ENCODE measurements around the gene IMMP2L. TPM values are rescaled to one million over a fixed set of nuclear protein-coding genes. Genes with fewer than 3 reads are reported as not detected.

The IMMP2L gene
- total and polyA plus RNA-seq, 2 of the 4 experiments (the other 2 are of a cell fraction): 5.8 to 9.3 TPM

DNA sequence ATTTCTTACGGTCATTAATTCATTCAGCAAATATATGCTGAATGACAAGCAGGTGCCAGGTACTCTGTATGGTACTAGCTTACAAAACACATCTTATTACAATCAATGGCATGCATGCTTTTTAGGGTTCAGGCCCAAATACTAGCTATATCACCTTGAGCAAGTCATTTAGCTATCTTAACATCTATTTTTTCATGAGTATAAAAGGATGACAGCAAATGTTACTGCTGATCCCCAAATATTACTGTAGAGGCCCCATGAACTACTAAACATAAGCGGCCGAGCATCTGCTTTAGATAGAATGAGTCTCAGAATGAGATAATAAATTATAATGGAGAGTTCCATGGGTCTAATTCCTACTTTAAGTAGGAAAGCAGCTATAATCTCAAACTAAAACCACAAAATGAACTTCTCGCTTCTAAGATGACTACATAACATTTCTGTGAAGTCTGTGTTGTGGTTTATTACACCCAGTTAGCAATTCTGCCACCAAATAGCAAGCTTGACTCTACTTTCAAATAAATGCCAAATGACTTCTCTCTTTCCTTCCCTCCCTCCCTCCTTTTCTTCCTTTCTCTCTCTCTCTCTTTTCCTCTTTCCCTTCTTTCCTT is 585.1 kb downstream of the IMMP2L start:
- Histone ChIP-seq H4K91ac (ENCODE audit: insufficient read depth, low read depth, low read length) (no peak overlapping the region), H4K8ac (ENCODE audit: low read depth in 2 of 2, low read length in 2 of 2) (no peak overlapping the region), H3K18ac (ENCODE audit: low read depth, low read length) (no peak overlapping the region), H3K14ac (replicated peaks; ENCODE audit: low read depth, low read length) (no peak overlapping the region), H3K27ac (ENCODE audit: insufficient read depth, low read length) (no peak overlapping the region), H2AK9ac (replicated peaks; ENCODE audit: low read depth, low read length, poor library complexity) (no peak overlapping the region), H3K79me1 (ENCODE audit: low read depth in 1 of 2, low read length in 2 of 2) (no peaks in the 10 kb centered on the region), H2BK120ac (ENCODE audit: low read depth, low read length) (no peak overlapping the region), H2AFZ (replicated peaks; ENCODE audit: low read length, poor library complexity) (no peak overlapping the region), H3K27me3 (ENCODE audit: control insufficient read depth, insufficient read depth, low read length) (no peaks in the 10 kb centered on the region), H3K36me3 (ENCODE audit: control insufficient read depth, insufficient read depth, low read length) (no peaks in the 10 kb centered on the region), H3K23ac (ENCODE audit: low read depth, low read length) (no peak overlapping the region), H4K5ac (ENCODE audit: low read depth, low read length) (no peak overlapping the region), H3K9me3 (ENCODE audit: control insufficient read depth, insufficient read depth, low read length) (no peaks in the 10 kb centered on the region), H3K4ac (ENCODE audit: low read depth, low read length) (no peak overlapping the region), H2BK15ac (ENCODE audit: low read depth, low read length) (no peak overlapping the region), H3K9me1 (ENCODE audit: insufficient read depth, low read length) (no peaks in the 10 kb centered on the region; the same call in 1 of the 2 replicates), H4K20me1 (ENCODE audit: insufficient read depth, low read length) (no peaks in the 10 kb centered on the region), H3K4me3 (ENCODE audit: insufficient read depth, low read depth, low read length) (no peak overlapping the region), H2AK5ac (ENCODE audit: low read depth, low read length) (no peak overlapping the region), H2BK20ac (ENCODE audit: low read depth, low read length) (no peak overlapping the region), H3K56ac (ENCODE audit: extremely low read depth, insufficient read depth, low read length) (no peak overlapping the region), H3K4me2 (ENCODE audit: low read depth, low read length) (no peak overlapping the region), H3K9ac (ENCODE audit: low read depth, low read length) (no peak overlapping the region), H3K4me1 (ENCODE audit: control insufficient read depth, insufficient read depth, low read length) (peaks cover 2% of the 10 kb centered on the region; the same call in 1 of the 2 replicates), H2BK5ac (ENCODE audit: low read depth, low read length, poor library complexity, severe bottlenecking) (no peak overlapping the region)
- no TSS peak for BruUV-seq (replicated peaks)
- no peak for DNase-seq
- no CpG with 5 or more reads among the region's 4 CpGs for WGBS, 2 experiments (ENCODE audit: extremely low coverage in 2 of 2, insufficient read length in 1 of 2)
- intact Hi-C loops (cut with micrococcal nuclease) (no loop called here), in situ Hi-C loops (cut with MboI; ENCODE audit: low sequenced_read_pairs) (no loop called here), dilution Hi-C loops (cut with HindIII; ENCODE audit: low sequenced_read_pairs, unreplicated experiment) (no loop called here)
- ChIA-PET POLR2A (ENCODE audit: unreplicated experiment) (no interaction called here), CTCF (interaction anchor here (0.8 kb wide), 1 partner anchor 9 kb away, joined by 3 read pairs; no protein-coding TSS in a partner anchor)
- no peak for ATAC-seq (ENCODE audit: low read depth)
- TF ChIP-seq, protein P1, sequence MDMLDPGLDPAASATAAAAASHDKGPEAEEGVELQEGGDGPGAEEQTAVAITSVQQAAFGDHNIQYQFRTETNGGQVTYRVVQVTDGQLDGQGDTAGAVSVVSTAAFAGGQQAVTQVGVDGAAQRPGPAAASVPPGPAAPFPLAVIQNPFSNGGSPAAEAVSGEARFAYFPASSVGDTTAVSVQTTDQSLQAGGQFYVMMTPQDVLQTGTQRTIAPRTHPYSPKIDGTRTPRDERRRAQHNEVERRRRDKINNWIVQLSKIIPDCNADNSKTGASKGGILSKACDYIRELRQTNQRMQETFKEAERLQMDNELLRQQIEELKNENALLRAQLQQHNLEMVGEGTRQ (IDR thresholded peaks at IDR 0.05; ENCODE audit: low read depth, low read length): no peak
- TF ChIP-seq NFE2L2 (IDR thresholded peaks at IDR 0.05; ENCODE audit: low read depth, low read length) (no peak), MAFK (IDR thresholded peaks at IDR 0.05; ENCODE audit: low read depth, low read length) (no peak), MXI1 (IDR thresholded peaks at IDR 0.05; ENCODE audit: borderline replicate concordance, low read depth, low read length) (no peak), CEBPB (IDR thresholded peaks at IDR 0.05; ENCODE audit: low read depth, low read length) (no peak), RFX5 (IDR thresholded peaks at IDR 0.05; ENCODE audit: low read depth, low read length) (no peak), BHLHE40 (IDR thresholded peaks at IDR 0.05; ENCODE audit: low read depth, low read length) (no peak), MAZ (IDR thresholded peaks at IDR 0.05; ENCODE audit: borderline replicate concordance, low read depth, low read length) (no peak), RAD21 (IDR thresholded peaks at IDR 0.05; ENCODE audit: low read length) (no peak), RCOR1 (IDR thresholded peaks at IDR 0.05; ENCODE audit: insufficient replicate concordance, low read length) (no peak), POLR2A (IDR thresholded peaks at IDR 0.05; ENCODE audit: low read depth, low read length) (no peak), CHD1 (IDR thresholded peaks at IDR 0.05; ENCODE audit: low read depth, low read length) (no peak), SMC3 (IDR thresholded peaks at IDR 0.05; ENCODE audit: low read depth, low read length) (no peak), FOS (IDR thresholded peaks at IDR 0.05; ENCODE audit: low read depth, low read length) (no peak)
- TF ChIP-seq, protein P2, sequence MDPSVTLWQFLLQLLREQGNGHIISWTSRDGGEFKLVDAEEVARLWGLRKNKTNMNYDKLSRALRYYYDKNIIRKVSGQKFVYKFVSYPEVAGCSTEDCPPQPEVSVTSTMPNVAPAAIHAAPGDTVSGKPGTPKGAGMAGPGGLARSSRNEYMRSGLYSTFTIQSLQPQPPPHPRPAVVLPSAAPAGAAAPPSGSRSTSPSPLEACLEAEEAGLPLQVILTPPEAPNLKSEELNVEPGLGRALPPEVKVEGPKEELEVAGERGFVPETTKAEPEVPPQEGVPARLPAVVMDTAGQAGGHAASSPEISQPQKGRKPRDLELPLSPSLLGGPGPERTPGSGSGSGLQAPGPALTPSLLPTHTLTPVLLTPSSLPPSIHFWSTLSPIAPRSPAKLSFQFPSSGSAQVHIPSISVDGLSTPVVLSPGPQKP (IDR thresholded peaks at IDR 0.05; ENCODE audit: borderline replicate concordance, low read depth, low read length): no peak
- TF ChIP-seq, protein P3, sequence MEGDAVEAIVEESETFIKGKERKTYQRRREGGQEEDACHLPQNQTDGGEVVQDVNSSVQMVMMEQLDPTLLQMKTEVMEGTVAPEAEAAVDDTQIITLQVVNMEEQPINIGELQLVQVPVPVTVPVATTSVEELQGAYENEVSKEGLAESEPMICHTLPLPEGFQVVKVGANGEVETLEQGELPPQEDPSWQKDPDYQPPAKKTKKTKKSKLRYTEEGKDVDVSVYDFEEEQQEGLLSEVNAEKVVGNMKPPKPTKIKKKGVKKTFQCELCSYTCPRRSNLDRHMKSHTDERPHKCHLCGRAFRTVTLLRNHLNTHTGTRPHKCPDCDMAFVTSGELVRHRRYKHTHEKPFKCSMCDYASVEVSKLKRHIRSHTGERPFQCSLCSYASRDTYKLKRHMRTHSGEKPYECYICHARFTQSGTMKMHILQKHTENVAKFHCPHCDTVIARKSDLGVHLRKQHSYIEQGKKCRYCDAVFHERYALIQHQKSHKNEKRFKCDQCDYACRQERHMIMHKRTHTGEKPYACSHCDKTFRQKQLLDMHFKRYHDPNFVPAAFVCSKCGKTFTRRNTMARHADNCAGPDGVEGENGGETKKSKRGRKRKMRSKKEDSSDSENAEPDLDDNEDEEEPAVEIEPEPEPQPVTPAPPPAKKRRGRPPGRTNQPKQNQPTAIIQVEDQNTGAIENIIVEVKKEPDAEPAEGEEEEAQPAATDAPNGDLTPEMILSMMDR (conservative IDR thresholded peaks at IDR 0.05; ENCODE audit: low read depth, low read length): no peak
